Measurements from ENCODE around the gene WDR53.

DNA sequence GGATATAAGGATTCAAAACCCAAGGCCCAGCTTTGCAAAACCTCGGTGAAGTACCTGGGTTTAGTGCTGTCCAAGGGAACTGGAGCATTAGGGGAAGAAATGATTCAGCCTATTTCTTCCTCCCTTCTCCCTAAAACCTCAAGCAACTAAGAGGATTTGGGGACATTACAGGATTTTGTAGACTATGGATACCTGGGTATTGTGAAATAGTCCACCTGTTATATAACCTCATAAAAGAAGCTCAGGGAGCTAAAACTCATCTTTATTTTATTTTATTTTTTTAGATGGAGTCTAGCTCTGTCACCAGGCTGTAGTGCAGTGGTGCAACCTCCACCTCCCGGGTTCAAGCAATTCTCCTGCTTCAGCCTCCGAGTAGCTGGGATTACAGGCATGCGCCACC lies 44.5 kb downstream of the WDR53 start:
- no peak for TF ChIP-seq POLR2A (IDR thresholded peaks at IDR 0.05)
- TF ChIP-seq, protein P1, sequence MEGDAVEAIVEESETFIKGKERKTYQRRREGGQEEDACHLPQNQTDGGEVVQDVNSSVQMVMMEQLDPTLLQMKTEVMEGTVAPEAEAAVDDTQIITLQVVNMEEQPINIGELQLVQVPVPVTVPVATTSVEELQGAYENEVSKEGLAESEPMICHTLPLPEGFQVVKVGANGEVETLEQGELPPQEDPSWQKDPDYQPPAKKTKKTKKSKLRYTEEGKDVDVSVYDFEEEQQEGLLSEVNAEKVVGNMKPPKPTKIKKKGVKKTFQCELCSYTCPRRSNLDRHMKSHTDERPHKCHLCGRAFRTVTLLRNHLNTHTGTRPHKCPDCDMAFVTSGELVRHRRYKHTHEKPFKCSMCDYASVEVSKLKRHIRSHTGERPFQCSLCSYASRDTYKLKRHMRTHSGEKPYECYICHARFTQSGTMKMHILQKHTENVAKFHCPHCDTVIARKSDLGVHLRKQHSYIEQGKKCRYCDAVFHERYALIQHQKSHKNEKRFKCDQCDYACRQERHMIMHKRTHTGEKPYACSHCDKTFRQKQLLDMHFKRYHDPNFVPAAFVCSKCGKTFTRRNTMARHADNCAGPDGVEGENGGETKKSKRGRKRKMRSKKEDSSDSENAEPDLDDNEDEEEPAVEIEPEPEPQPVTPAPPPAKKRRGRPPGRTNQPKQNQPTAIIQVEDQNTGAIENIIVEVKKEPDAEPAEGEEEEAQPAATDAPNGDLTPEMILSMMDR (IDR thresholded peaks at IDR 0.05) = no peak
- TF ChIP-seq POLR2AphosphoS5 (IDR thresholded peaks at IDR 0.05) = no peak

Data from suprapubic skin (tissue), 4 donors.